Suprapubic skin (tissue), 4 donors: Measurements from ENCODE around the gene HAPLN1.

Source experiments
- POLR2A ChIP-seq, 2 donors: fragments of 450-650 bp; IDR thresholded peaks; one replicate each; pipeline ENCODE4 v1.6.1; 2017; ENCODE audit warnings: antibody characterized with exemption in 2 of 2, mild to moderate bottlenecking in 2 of 2, moderate library complexity in 2 of 2
- POLR2AphosphoS5 ChIP-seq, 3 donors: sonication (generic); formaldehyde crosslinking; IDR thresholded peaks; one replicate each; pipeline ENCODE4 v1.6.1; 2017; ENCODE audit warnings: antibody characterized with exemption in 3 of 3
- TF ChIP-seq, protein P1 (sequence below), 2 donors: fragments of 200-600 bp in 1 of 2; fragments of 450-650 bp in 1 of 2; sonication (generic) in 1 of 2; IDR thresholded peaks; one replicate each; pipeline ENCODE4 v1.5.1; 2016 to 2019; ENCODE audit warnings: antibody characterized with exemption in 2 of 2, mild to moderate bottlenecking in 1 of 2, moderate library complexity in 1 of 2

DNA sequence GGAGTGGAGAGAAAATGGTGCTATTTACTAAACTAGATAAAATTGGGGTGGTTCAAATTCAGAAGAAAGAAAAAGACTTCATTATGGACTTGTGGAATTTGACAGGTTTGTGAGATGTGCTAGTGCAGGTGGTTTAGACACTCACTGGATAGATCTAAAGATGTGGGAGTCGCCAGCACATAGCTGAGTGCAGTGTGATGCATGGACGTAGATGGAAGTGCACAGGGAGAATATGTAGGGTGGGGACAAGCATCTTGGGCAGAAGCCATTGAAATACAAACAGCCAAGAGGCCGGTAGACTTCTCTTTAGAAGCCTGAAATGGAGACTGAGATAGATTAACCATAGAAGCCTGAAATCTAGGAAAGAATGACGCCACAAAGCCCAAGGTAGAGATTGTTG lies 10.7 kb downstream of the HAPLN1 start:
- TF ChIP-seq, protein P1, sequence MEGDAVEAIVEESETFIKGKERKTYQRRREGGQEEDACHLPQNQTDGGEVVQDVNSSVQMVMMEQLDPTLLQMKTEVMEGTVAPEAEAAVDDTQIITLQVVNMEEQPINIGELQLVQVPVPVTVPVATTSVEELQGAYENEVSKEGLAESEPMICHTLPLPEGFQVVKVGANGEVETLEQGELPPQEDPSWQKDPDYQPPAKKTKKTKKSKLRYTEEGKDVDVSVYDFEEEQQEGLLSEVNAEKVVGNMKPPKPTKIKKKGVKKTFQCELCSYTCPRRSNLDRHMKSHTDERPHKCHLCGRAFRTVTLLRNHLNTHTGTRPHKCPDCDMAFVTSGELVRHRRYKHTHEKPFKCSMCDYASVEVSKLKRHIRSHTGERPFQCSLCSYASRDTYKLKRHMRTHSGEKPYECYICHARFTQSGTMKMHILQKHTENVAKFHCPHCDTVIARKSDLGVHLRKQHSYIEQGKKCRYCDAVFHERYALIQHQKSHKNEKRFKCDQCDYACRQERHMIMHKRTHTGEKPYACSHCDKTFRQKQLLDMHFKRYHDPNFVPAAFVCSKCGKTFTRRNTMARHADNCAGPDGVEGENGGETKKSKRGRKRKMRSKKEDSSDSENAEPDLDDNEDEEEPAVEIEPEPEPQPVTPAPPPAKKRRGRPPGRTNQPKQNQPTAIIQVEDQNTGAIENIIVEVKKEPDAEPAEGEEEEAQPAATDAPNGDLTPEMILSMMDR (IDR thresholded peaks at IDR 0.05): no peak
- TF ChIP-seq POLR2AphosphoS5 (IDR thresholded peaks at IDR 0.05): no peak
- TF ChIP-seq POLR2A (IDR thresholded peaks at IDR 0.05): no peak
